Middle frontal gyrus (tissue), 1 donor: ENCODE results near the gene RXFP2.
A peak's percentile ranks its signal among the peaks of the same experiment; 100 is the strongest.

Experiments
- DNase-seq: peaks from one replicate; pipeline ENCODE4 v3.0.0-alpha.2; 2015; ENCODE audit warnings: low spot score; ENCODE audit errors: extremely low spot score

The RXFP2 gene

GRCh38 chr13:31824705-31825517 is 85.6 kb downstream of the RXFP2 start:
- peak; percentile 8 for DNase-seq

DNA sequence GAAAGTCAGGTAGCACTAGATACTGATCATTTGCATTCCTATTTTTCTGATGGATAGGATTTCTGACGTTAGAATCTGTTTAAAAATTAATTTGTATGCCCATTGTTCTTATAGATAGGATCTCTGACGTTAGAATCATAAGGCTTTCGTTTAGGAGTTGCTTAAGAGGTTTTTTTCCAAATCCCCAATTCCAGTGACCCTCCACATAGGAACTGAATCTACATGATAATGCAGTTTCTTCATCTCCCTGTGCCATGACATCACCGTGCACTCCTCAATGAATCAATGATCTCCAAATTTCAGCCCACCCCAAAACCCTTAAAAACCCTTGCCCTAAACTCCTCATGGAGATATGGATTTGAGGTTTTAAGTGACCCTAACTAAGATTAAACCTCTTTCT is 87.2 kb downstream of the RXFP2 start:
- DNase-seq = no peak

DNA sequence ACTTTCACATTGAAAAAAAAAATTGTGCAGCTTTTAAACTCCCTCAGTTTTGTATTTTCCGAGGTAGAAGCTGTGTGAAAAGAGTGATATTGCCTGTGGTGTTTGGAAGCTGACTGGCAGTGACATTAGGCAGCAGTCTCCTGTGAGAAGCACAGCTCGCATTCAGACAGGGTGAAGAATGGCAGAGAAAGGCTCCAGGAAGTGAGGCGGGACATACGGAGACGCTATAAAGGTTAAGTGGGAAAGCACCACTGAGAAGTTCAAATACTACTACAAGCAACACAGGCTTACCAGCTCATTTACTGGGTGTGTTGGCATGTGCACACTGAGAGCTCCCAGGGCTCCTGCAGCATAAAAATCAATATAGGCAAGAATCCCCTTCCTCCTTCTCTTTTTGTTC is 88.4 kb downstream of the RXFP2 start:
- no peak for DNase-seq

- DNase-seq = no peak
Measured at GRCh38 chr13:31835932-31836331, 96.6 kb downstream of the RXFP2 start.

DNA sequence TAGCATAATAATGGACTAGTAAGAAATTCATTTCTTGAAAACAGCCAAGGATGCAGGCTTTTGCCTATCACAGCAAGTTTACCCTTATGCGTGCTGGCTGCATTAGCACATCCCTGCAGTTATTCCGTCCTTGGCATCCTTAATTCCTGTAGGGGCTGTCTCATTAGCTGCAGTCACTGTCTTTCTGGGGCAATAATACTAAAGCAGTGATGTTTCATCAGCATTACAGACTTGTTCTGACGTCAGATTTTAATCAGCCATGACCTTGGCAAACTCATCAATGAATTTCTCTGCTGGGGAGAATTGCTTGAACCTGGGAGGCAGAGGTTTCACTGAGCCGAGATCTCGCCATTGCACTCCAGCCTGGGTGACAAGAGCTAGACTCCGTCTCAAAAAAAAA is 103.7 kb downstream of the RXFP2 start:
- DNase-seq = no peak

DNA sequence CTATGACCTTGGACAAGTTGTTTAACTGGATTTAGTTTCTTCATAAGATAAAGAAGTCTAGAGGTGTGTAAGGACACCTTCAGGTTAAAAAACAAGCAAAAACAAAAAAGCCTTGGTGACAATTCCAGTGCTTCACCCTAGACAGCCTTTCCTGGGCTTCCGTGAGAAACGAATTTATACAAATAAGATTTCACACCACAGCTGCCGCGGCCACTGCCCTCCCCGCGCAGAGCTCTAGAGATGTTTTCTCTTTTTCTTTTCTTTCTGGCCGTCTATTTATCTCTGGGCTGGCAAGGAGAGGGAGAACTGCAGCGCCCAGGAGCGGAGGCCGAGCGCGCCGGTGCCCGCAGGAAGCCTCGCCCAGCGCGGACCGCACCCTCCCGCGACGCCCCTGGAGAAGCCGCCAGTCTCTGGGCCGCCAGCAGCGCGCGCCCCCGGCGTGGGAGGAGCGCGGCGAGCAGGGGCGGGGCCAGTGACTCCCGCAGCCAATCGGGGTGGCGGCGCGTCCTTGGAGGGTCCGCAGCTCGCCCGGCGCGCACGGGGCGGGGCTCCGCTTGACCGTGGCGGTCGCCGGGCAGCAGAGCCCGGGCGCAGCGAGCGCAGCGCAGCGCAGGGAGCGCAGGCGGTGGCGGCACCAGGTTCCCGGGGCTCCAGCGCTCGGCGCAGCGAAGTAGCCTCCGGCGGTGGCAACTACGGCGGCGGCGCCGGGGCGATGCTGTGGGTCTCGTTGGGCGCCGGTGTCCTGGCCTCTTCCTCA is 107.0 kb downstream of the RXFP2 start:
- peak; percentile 71 for DNase-seq

GRCh38 chr13:31846961-31847752 is 107.8 kb downstream of the RXFP2 start:
- no peak for DNase-seq

DNA sequence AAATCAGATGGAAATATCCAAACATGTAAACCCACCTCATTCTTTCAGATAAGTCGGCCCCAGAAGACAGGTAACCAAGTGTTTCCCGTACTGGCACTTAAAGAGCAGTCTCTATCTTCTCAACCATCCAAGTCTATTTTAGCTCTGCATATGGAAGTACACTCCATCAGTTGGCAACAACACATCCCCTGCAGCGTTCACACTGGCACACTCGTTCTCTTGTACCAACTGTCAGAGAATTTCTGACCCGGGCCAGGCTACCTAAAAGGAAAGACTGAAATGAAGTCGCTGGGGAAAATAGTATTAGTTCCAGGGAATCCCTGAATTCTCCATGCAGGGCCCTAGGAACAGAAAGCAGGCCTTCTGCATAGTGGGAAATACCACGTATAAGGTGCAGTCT is 109.3 kb downstream of the RXFP2 start:
- no peak for DNase-seq

DNA sequence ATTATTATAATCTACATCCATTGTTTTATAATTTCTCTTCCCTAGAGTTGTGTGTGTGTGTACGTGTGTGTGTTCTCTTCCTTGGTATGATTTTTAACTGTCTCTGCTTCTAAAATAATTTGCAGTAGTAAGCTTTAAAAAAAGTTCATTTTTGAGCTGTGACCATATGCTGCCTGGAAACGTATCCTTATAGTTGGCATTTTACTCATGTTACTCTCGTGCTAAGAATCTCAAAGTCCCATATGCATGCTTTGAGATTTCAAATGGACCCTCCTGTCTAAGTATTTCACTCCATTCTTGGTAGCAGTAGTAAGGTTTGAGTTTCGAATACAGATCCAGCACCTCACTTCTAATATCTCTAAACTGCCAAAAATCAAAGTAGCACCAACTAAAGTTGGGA is 109.9 kb downstream of the RXFP2 start:
- no peak for DNase-seq

DNA sequence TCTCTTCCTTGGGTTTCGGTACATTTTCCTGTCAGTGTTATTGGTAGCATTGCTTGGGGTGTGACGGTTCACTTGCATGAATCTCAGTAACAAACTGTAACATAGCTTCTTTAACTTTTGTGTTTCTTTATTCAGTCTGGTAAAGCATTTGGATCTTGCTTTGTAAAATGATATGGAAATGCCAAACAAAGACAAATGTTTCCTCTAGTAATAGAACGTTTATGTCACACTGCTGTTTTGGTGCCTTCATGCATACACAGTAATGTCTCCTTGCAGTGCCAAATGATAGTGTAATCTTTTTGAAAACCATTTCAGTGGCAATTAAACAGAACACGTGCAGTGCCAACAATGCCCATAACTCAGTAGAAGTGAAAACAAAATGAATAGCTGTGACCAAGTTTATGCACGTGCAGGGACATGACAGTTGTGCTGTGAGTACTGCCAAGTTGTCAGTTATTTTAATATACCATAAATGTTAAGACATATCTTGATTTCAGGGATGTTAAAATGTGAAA is 110.8 kb downstream of the RXFP2 start:
- no peak for DNase-seq

DNA sequence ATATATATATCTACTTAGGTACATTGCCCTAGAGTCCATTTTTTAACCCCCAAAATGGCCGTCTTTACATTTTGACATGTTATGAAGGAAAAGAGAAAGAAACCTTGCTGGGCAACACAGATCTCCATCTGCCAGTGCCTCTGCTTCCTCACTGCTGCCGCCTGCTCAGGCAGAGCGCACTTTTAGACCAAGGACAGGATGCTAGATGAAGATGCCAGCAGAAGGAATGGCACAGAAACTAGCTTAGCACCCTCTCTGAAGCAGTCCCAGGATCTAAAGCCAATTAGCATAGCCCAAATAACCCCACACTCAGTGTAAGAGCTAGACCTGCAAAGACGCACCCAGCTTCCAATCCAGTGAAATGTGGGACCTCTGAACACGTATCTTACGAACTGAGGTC is 111.9 kb downstream of the RXFP2 start:
- DNase-seq = no peak
